Measurements from ENCODE around the gene MARVELD2. TPM values are rescaled to one million over a fixed set of nuclear protein-coding genes. Genes with fewer than 3 reads are reported as not detected.

Gene MARVELD2
- total RNA-seq, 1 experiment from 2014 or later, result 0.32 TPM

GRCh38 chr5:69404659-69405330 is 10.1 kb upstream of the MARVELD2 start:
- intact Hi-C loops (cut with micrococcal nuclease; ENCODE audit: unreplicated experiment), result no loop called here
- DNase-seq (ENCODE audit: low spot score), result no peak
- BruUV-seq (replicated peaks), result no TSS peak
- Histone ChIP-seq H3K36me3 (ENCODE audit: insufficient read depth, low read length, poor library complexity, severe bottlenecking) (peaks cover 9% of the 10 kb centered on the region), H3K9me3 (ENCODE audit: low read depth, low read length, poor library complexity, severe bottlenecking) (no peaks in the 10 kb centered on the region), H3K4me1 (ENCODE audit: insufficient read depth, low read length, poor library complexity, severe bottlenecking) (no peaks in the 10 kb centered on the region), H3K27ac (ENCODE audit: low read depth, low read length, poor library complexity, severe bottlenecking) (no peak overlapping the region), H3K4me3 (ENCODE audit: low read depth, low read length, poor library complexity, severe bottlenecking) (no peak overlapping the region), H3K27me3 (replicated peaks; ENCODE audit: insufficient read depth, low read depth, low read length, poor library complexity) (no peaks in the 10 kb centered on the region)
- TF ChIP-seq EZH2 (IDR thresholded peaks at IDR 0.05; ENCODE audit: borderline replicate concordance, low read depth, low read length, poor library complexity, severe bottlenecking), result no peak
- TF ChIP-seq, protein P1, sequence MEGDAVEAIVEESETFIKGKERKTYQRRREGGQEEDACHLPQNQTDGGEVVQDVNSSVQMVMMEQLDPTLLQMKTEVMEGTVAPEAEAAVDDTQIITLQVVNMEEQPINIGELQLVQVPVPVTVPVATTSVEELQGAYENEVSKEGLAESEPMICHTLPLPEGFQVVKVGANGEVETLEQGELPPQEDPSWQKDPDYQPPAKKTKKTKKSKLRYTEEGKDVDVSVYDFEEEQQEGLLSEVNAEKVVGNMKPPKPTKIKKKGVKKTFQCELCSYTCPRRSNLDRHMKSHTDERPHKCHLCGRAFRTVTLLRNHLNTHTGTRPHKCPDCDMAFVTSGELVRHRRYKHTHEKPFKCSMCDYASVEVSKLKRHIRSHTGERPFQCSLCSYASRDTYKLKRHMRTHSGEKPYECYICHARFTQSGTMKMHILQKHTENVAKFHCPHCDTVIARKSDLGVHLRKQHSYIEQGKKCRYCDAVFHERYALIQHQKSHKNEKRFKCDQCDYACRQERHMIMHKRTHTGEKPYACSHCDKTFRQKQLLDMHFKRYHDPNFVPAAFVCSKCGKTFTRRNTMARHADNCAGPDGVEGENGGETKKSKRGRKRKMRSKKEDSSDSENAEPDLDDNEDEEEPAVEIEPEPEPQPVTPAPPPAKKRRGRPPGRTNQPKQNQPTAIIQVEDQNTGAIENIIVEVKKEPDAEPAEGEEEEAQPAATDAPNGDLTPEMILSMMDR (conservative IDR thresholded peaks at IDR 0.05; ENCODE audit: low read depth, low read length), result no peak
- POLR2A ChIA-PET (ENCODE audit: low non-redundant PET), result no interaction called here
- CTCF ChIA-PET, result no interaction called here

- no peak for TF ChIP-seq EZH2 (IDR thresholded peaks at IDR 0.05; ENCODE audit: borderline replicate concordance, low read depth, low read length, poor library complexity, severe bottlenecking)
- TF ChIP-seq, protein P1 (conservative IDR thresholded peaks at IDR 0.05; ENCODE audit: low read depth, low read length), result no peak
- DNase-seq (ENCODE audit: low spot score), result no peak
- H3K9me3 ChIP-seq (ENCODE audit: low read depth, low read length, poor library complexity, severe bottlenecking), result no peaks in the 10 kb centered on the region
- H3K27me3 ChIP-seq (replicated peaks; ENCODE audit: insufficient read depth, low read depth, low read length, poor library complexity), result no peaks in the 10 kb centered on the region
- BruUV-seq (replicated peaks), result no TSS peak
- no peak overlapping the region for H3K4me3 ChIP-seq (ENCODE audit: low read depth, low read length, poor library complexity, severe bottlenecking)
- intact Hi-C loops (cut with micrococcal nuclease; ENCODE audit: unreplicated experiment), result no loop called here
- H3K27ac ChIP-seq (ENCODE audit: low read depth, low read length, poor library complexity, severe bottlenecking), result no peak overlapping the region
- ChIA-PET CTCF (no interaction called here), POLR2A (ENCODE audit: low non-redundant PET) (no interaction called here)
- H3K4me1 ChIP-seq (ENCODE audit: insufficient read depth, low read length, poor library complexity, severe bottlenecking), result no peaks in the 10 kb centered on the region
- peaks cover 17% of the 10 kb centered on the region for H3K36me3 ChIP-seq (ENCODE audit: insufficient read depth, low read length, poor library complexity, severe bottlenecking)
These were observed 655 bp downstream of the MARVELD2 start for GRCh38 chr5:69415584-69415958.

- ChIA-PET POLR2A (ENCODE audit: low non-redundant PET) (no interaction called here), CTCF (no interaction called here)
- Histone ChIP-seq H3K27ac (ENCODE audit: low read depth, low read length, poor library complexity, severe bottlenecking) (no peak overlapping the region), H3K4me3 (ENCODE audit: low read depth, low read length, poor library complexity, severe bottlenecking) (no peak overlapping the region), H3K9me3 (ENCODE audit: low read depth, low read length, poor library complexity, severe bottlenecking) (no peaks in the 10 kb centered on the region), H3K4me1 (ENCODE audit: insufficient read depth, low read length, poor library complexity, severe bottlenecking) (no peaks in the 10 kb centered on the region), H3K36me3 (ENCODE audit: insufficient read depth, low read length, poor library complexity, severe bottlenecking) (peaks cover 17% of the 10 kb centered on the region), H3K27me3 (replicated peaks; ENCODE audit: insufficient read depth, low read depth, low read length, poor library complexity) (no peaks in the 10 kb centered on the region)
- DNase-seq (ENCODE audit: low spot score), result no peak
- intact Hi-C loops (cut with micrococcal nuclease; ENCODE audit: unreplicated experiment), result no loop called here
- no peak for TF ChIP-seq EZH2 (IDR thresholded peaks at IDR 0.05; ENCODE audit: borderline replicate concordance, low read depth, low read length, poor library complexity, severe bottlenecking)
- TF ChIP-seq, protein P1 (conservative IDR thresholded peaks at IDR 0.05; ENCODE audit: low read depth, low read length), result no peak
- no TSS peak for BruUV-seq (replicated peaks)
These were observed 1.3 kb downstream of the MARVELD2 start for GRCh38 chr5:69416180-69416579.
